ACHN (cell line): ENCODE data around the gene DRG1.
"Not testable (repeated sequence)": the region's sequence is repeated elsewhere in the genome, so short reads cannot be mapped to it uniquely, and the experiment has no call there.

Source experiments
- DNase-seq: peaks from one replicate; pipeline ENCODE4 v3.0.0-alpha.2; 2015
- in situ Hi-C: cut with HindIII; loops from 2 replicates; pipeline ENCODE4 v1.10.0; 2017; ENCODE audit warnings: low sequenced_read_pairs, low pct_ligation_motif_present, low pct_unique_long_range_greater_than_20kb

Gene DRG1

GRCh38 chr22:31399211-31400022, at the start of gene DRG1:
Gene DRG1, plus strand, starts transcription at chr22:31399604. Its CDS starts 80 bp downstream, at chr22:31399684.
- DNase-seq = peak; percentile 92
- in situ Hi-C loops = no loop called here

- in situ Hi-C loops = no loop called here
- no peak for DNase-seq
Measured at GRCh38 chr22:31349960-31350359, 49.4 kb upstream of the DRG1 start.

- DNase-seq = peak; percentile 7
- in situ Hi-C loops = no loop called here
Measured at GRCh38 chr22:31350410-31350863, 49.0 kb upstream of the DRG1 start.

- in situ Hi-C loops = no loop called here
- DNase-seq = no peak
Measured at GRCh38 chr22:31354515-31354914, 44.9 kb upstream of the DRG1 start.

GRCh38 chr22:31360029-31360428, 39.4 kb upstream of the DRG1 start:
- no peak for DNase-seq
- in situ Hi-C loops = no loop called here

GRCh38 chr22:31361743-31362142, 37.7 kb upstream of the DRG1 start:
- no peak for DNase-seq
- in situ Hi-C loops = no loop called here

GRCh38 chr22:31363885-31364465, 35.4 kb upstream of the DRG1 start:
- in situ Hi-C loops = no loop called here
- no peak for DNase-seq

GRCh38 chr22:31367426-31367825, 32.0 kb upstream of the DRG1 start:
- in situ Hi-C loops = no loop called here
- no peak for DNase-seq

GRCh38 chr22:31377612-31378011, 21.8 kb upstream of the DRG1 start:
- no peak for DNase-seq
- in situ Hi-C loops = no loop called here

GRCh38 chr22:31378123-31378522, 21.3 kb upstream of the DRG1 start:
- DNase-seq = no peak
- in situ Hi-C loops = no loop called here

- in situ Hi-C loops, DNase-seq: not testable (repeated sequence)
Measured at GRCh38 chr22:31378651-31379050, 20.8 kb upstream of the DRG1 start.

GRCh38 chr22:31393893-31394292, 5.5 kb upstream of the DRG1 start:
- in situ Hi-C loops = no loop called here
- no peak for DNase-seq

- no peak for DNase-seq
- in situ Hi-C loops = no loop called here
Measured at GRCh38 chr22:31394326-31394725, 5.1 kb upstream of the DRG1 start.

- DNase-seq = no peak
- in situ Hi-C loops = no loop called here
Measured at GRCh38 chr22:31398231-31398630, 1.2 kb upstream of the DRG1 start.

GRCh38 chr22:31400023-31400397, 606 bp downstream of the DRG1 start:
- peak; percentile 11 for DNase-seq
- in situ Hi-C loops = no loop called here

- in situ Hi-C loops, DNase-seq: not testable (repeated sequence)
Measured at GRCh38 chr22:31402350-31402749, 2.9 kb downstream of the DRG1 start.

- DNase-seq = no peak
- in situ Hi-C loops = no loop called here
Measured at GRCh38 chr22:31425331-31426050, 26.1 kb downstream of the DRG1 start.

- no peak for DNase-seq
- in situ Hi-C loops = no loop called here
Measured at GRCh38 chr22:31431950-31432349, 32.5 kb downstream of the DRG1 start.

GRCh38 chr22:31436132-31436531, 36.7 kb downstream of the DRG1 start:
- no peak for DNase-seq
- in situ Hi-C loops = no loop called here
